Mesenchymal stem cell (in vitro differentiated cells and primary cell): Measurements from ENCODE around the gene ZNF446.
A peak's percentile ranks its signal among the peaks of the same experiment; 100 is the strongest.
"Not testable (repeated sequence)": the region's sequence is repeated elsewhere in the genome, so short reads cannot be mapped to it uniquely, and the experiment has no call there.

ENCODE experiments used
- DNase-seq: peaks from one replicate; pipeline ENCODE4 v3.0.0-alpha.2; 2013
- H2AFZ ChIP-seq: one replicate; pipeline ENCODE4 v1.6.1; 2013; ENCODE audit warnings: low read depth, mild to moderate bottlenecking, control low read depth, inconsistent platforms, low read length, moderate library complexity
- H2AK5ac ChIP-seq: 2 replicates; pipeline ENCODE4 v1.6.1; 2013; ENCODE audit warnings: low read length, moderate library complexity, mild to moderate bottlenecking, inconsistent platforms; ENCODE audit not compliant: severe bottlenecking
- H2BK120ac ChIP-seq: one replicate; pipeline ENCODE4 v1.6.1; 2013; ENCODE audit warnings: low read depth, mild to moderate bottlenecking, inconsistent platforms, low read length, moderate library complexity
- H2BK12ac ChIP-seq, 2 experiments: one replicate each; pipeline ENCODE4 v1.6.1; 2013; ENCODE audit warnings: inconsistent platforms in 2 of 2, low read length in 2 of 2, mild to moderate bottlenecking in 2 of 2, moderate library complexity in 2 of 2, control low read depth in 1 of 2
- H2BK15ac ChIP-seq: one replicate; pipeline ENCODE4 v1.6.1; 2013; ENCODE audit warnings: mild to moderate bottlenecking, low read depth, inconsistent platforms; ENCODE audit not compliant: poor library complexity, severe bottlenecking
- H2BK5ac ChIP-seq: 2 replicates; pipeline ENCODE4 v1.6.1; 2013; ENCODE audit warnings: low read depth, mild to moderate bottlenecking, low read length, control low read depth, inconsistent platforms; ENCODE audit not compliant: poor library complexity, severe bottlenecking
- H3K14ac ChIP-seq, 2 experiments: one replicate each; pipeline ENCODE4 v1.6.1; 2013; ENCODE audit warnings: inconsistent platforms in 2 of 2, low read length in 2 of 2, control low read depth in 1 of 2, mild to moderate bottlenecking in 1 of 2, moderate library complexity in 1 of 2
- H3K18ac ChIP-seq, 2 experiments: one replicate each; pipeline ENCODE4 v1.6.1; 2013; ENCODE audit warnings: inconsistent platforms in 2 of 2, low read length in 2 of 2, control low read depth in 1 of 2, low read depth in 1 of 2, mild to moderate bottlenecking in 1 of 2
- H3K23ac ChIP-seq, 2 experiments: one replicate each; pipeline ENCODE4 v1.6.1; 2013; ENCODE audit warnings: inconsistent platforms in 2 of 2, low read length in 2 of 2, mild to moderate bottlenecking in 2 of 2, moderate library complexity in 2 of 2, control low read depth in 1 of 2
- H3K27ac ChIP-seq: 2 replicates; pipeline ENCODE4 v1.5.1; 2013; ENCODE audit warnings: mild to moderate bottlenecking, moderate library complexity, low read length, control low read depth, inconsistent platforms; ENCODE audit not compliant: poor library complexity, severe bottlenecking
- H3K27me3 ChIP-seq, 2 experiments: 2 replicates each; pipeline versions ENCODE4 v1.6.1 to v1.7.0; 2013; ENCODE audit warnings: low read length in 2 of 2, mild to moderate bottlenecking in 2 of 2, moderate library complexity in 2 of 2, control low read depth in 1 of 2, inconsistent platforms in 1 of 2; ENCODE audit not compliant: control insufficient read depth in 1 of 2, insufficient read depth in 1 of 2
- H3K36me3 ChIP-seq, 2 experiments: 2 replicates each; pipeline versions ENCODE4 v1.6.1 to v1.7.0; 2013; ENCODE audit warnings: low read length in 2 of 2, control low read depth in 1 of 2, inconsistent platforms in 1 of 2, low read depth in 1 of 2, mild to moderate bottlenecking in 1 of 2; ENCODE audit not compliant: insufficient read depth in 2 of 2, control insufficient read depth in 1 of 2
- H3K4ac ChIP-seq, 2 experiments: one replicate each; pipeline ENCODE4 v1.6.1; 2013; ENCODE audit warnings: inconsistent platforms in 2 of 2, low read length in 2 of 2, mild to moderate bottlenecking in 2 of 2, moderate library complexity in 2 of 2, control low read depth in 1 of 2, low read depth in 1 of 2
- H3K4me1 ChIP-seq: 2 replicates; pipeline ENCODE4 v1.6.1; 2013; ENCODE audit warnings: low read depth, low read length, control low read depth; ENCODE audit not compliant: control insufficient read depth, insufficient read depth
- H3K4me2 ChIP-seq: 2 replicates; pipeline ENCODE4 v1.6.1; 2013; ENCODE audit warnings: low read length, mild to moderate bottlenecking, inconsistent platforms; ENCODE audit not compliant: poor library complexity, severe bottlenecking
- H3K4me3 ChIP-seq, 2 experiments: 2 replicates each; pipeline versions ENCODE4 v1.5.1 to v1.7.0; 2013; ENCODE audit warnings: low read length in 2 of 2, mild to moderate bottlenecking in 2 of 2, control low read depth in 1 of 2, low read depth in 1 of 2; ENCODE audit not compliant: insufficient read depth in 1 of 2
- H3K79me1 ChIP-seq: replicated peaks from 2 replicates; pipeline ENCODE4 v1.6.1; 2013; ENCODE audit warnings: mild to moderate bottlenecking, control low read depth, low read length, inconsistent platforms; ENCODE audit not compliant: poor library complexity, severe bottlenecking
- H3K9ac ChIP-seq: 2 replicates; pipeline ENCODE4 v1.7.0; 2013; ENCODE audit warnings: mild to moderate bottlenecking, low read length, moderate library complexity
- H3K9me3 ChIP-seq: 2 replicates; pipeline ENCODE4 v1.7.0; 2013; ENCODE audit warnings: mild to moderate bottlenecking, low read length; ENCODE audit not compliant: control insufficient read depth
- H4K8ac ChIP-seq: one replicate; pipeline ENCODE4 v1.6.1; 2013; ENCODE audit warnings: inconsistent platforms, mild to moderate bottlenecking, low read length, moderate library complexity
- H4K91ac ChIP-seq: one replicate; pipeline ENCODE4 v1.6.1; 2013; ENCODE audit warnings: mild to moderate bottlenecking, low read length, inconsistent platforms
- WGBS: methylation state at CpG from one replicate; pipeline ENCODE4 v1.1.7; 2013; ENCODE audit warnings: mixed read lengths; 5-methylcytosine and 5-hydroxymethylcytosine counted together

ZNF446 gene

GRCh38 chr19:58470837-58471543 is 5.2 kb upstream of the ZNF446 start:
- not testable (repeated sequence) for H2BK15ac ChIP-seq, H2BK5ac ChIP-seq, H3K27me3 ChIP-seq, H3K14ac ChIP-seq, H3K4me3 ChIP-seq, H4K8ac ChIP-seq, H3K4ac ChIP-seq, H3K9ac ChIP-seq, H4K91ac ChIP-seq, H3K4me2 ChIP-seq, H2BK120ac ChIP-seq, H2AFZ ChIP-seq, H2BK12ac ChIP-seq, H3K9me3 ChIP-seq, H3K27ac ChIP-seq, H3K23ac ChIP-seq, H2AK5ac ChIP-seq, DNase-seq, H3K18ac ChIP-seq
- H3K4me1 ChIP-seq, result peaks cover 35% of the 10 kb centered on the region
- 98% methylated on average over 17 of the region's 53 CpGs for WGBS
- H3K79me1 ChIP-seq, result peaks cover 38% of the 10 kb centered on the region
- peaks cover 40 to 46% of the 10 kb centered on the region in 2 experiments for H3K36me3 ChIP-seq

DNA sequence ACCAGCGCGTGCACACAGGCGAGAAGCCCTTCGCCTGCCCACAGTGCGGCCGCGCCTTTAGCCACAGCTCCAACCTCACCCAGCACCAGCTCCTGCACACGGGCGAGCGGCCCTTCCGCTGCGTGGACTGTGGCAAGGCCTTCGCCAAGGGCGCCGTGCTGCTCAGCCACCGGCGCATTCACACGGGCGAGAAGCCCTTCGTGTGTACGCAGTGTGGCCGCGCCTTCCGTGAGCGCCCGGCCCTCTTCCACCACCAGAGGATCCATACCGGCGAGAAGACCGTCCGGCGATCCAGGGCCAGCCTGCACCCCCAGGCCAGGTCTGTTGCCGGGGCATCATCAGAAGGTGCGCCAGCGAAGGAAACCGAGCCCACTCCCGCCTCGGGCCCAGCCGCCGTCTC is 4.4 kb upstream of the ZNF446 start:
- no peak overlapping the region for H2AFZ ChIP-seq

GRCh38 chr19:58473775-58474174 is 2.4 kb upstream of the ZNF446 start:
- no peak overlapping the region for H2BK12ac ChIP-seq
- no peak overlapping the region for H3K4me2 ChIP-seq
- no peak overlapping the region for H2BK5ac ChIP-seq
- H3K14ac ChIP-seq, result no peak overlapping the region
- H3K36me3 ChIP-seq, result peaks cover 47 to 59% of the 10 kb centered on the region in 2 experiments
- H3K18ac ChIP-seq, result no peak overlapping the region
- peaks cover 34% of the 10 kb centered on the region for H3K4me1 ChIP-seq
- H3K23ac ChIP-seq, result no peak overlapping the region
- H3K9ac ChIP-seq, result peak overlapping the region; percentile 97
- H3K27ac ChIP-seq, result no peak overlapping the region
- H4K91ac ChIP-seq, result no peak overlapping the region
- peaks cover 38% of the 10 kb centered on the region for H3K79me1 ChIP-seq
- H2AFZ ChIP-seq, result no peak overlapping the region
- H2BK120ac ChIP-seq, result no peak overlapping the region
- H4K8ac ChIP-seq, result no peak overlapping the region
- DNase-seq, result no peak
- no peak overlapping the region for H3K4me3 ChIP-seq
- H3K9me3 ChIP-seq, result no peaks in the 10 kb centered on the region
- no peak overlapping the region for H3K4ac ChIP-seq
- no peaks in the 10 kb centered on the region for H3K27me3 ChIP-seq
- H2AK5ac ChIP-seq, result no peak overlapping the region
- no peak overlapping the region for H2BK15ac ChIP-seq

More for the DNA sequence above, 4.4 kb upstream of the ZNF446 start:
- no peak overlapping the region for H4K91ac ChIP-seq
- H2BK12ac ChIP-seq, result no peak overlapping the region
- H3K9ac ChIP-seq, result no peak overlapping the region
- no peak overlapping the region for H3K4me3 ChIP-seq
- H4K8ac ChIP-seq, result no peak overlapping the region
- H3K36me3 ChIP-seq, result peaks cover 40 to 46% of the 10 kb centered on the region in 2 experiments
- H2BK120ac ChIP-seq, result no peak overlapping the region
- no peak for DNase-seq
- no peak overlapping the region for H3K23ac ChIP-seq
- H3K14ac ChIP-seq, result no peak overlapping the region
- no peak overlapping the region for H3K27ac ChIP-seq
- H3K4ac ChIP-seq, result no peak overlapping the region
- H3K4me1 ChIP-seq, result peaks cover 37% of the 10 kb centered on the region
- peaks cover 42% of the 10 kb centered on the region for H3K79me1 ChIP-seq
- no peaks in the 10 kb centered on the region for H3K27me3 ChIP-seq
- no peaks in the 10 kb centered on the region for H3K9me3 ChIP-seq
- no peak overlapping the region for H2AK5ac ChIP-seq
- H3K4me2 ChIP-seq, result no peak overlapping the region
- no peak overlapping the region for H3K18ac ChIP-seq
- no peak overlapping the region for H2BK5ac ChIP-seq
- WGBS, result 98% methylated on average over 39 of the region's 39 CpGs
- no peak overlapping the region for H2BK15ac ChIP-seq

GRCh38 chr19:58474291-58474996 is 1.7 kb upstream of the ZNF446 start:
- Histone ChIP-seq H3K9me3 (no peaks in the 10 kb centered on the region), H4K91ac (no peak overlapping the region), H3K23ac (no peak overlapping the region), H3K79me1 (peaks cover 33% of the 10 kb centered on the region), H2AK5ac (no peak overlapping the region), H3K4me3 (peak overlapping the region; percentile 23 to 91), H4K8ac (no peak overlapping the region), H3K27me3 (no peaks in the 10 kb centered on the region), H3K27ac (peak overlapping the region; percentile 93), H2BK15ac (no peak overlapping the region), H2BK120ac (no peak overlapping the region), H2BK5ac (no peak overlapping the region), H2AFZ (no peak overlapping the region), H3K4ac (no peak overlapping the region), H3K14ac (peak overlapping the region in 1 of 2 experiments; percentile 49), H3K4me2 (no peak overlapping the region), H3K18ac (no peak overlapping the region), H3K36me3 (peaks cover 51 to 60% of the 10 kb centered on the region in 2 experiments), H3K4me1 (peaks cover 30% of the 10 kb centered on the region), H2BK12ac (no peak overlapping the region), H3K9ac (peak overlapping the region; percentile 97)
- peak; percentile 91 for DNase-seq
- WGBS, result 90% methylated on average over 12 of the region's 12 CpGs
